DND-41 (cell line): ENCODE measurements around the gene RNU5D-1.

Experiments used
- ATAC-seq: fragments of 200-7000 bp; cut with Tn5 transposase; 3 replicates; pipeline ENCODE4 v1.9.1; 2021; ENCODE audit warnings: low read depth; ENCODE audit not compliant: insufficient read depth
- DNase-seq: peaks from one replicate; pipeline ENCODE4 v3.0.0-alpha.2; 2020
- H2AFZ ChIP-seq: 2 replicates; pipeline ENCODE4 v1.6.0; 2012; ENCODE audit warnings: low read depth, low read length
- H3K27ac ChIP-seq: 2 replicates; pipeline ENCODE4 v1.5.1; 2012; ENCODE audit warnings: low read length, inconsistent platforms
- H3K27me3 ChIP-seq: fragments of 200-600 bp; sonication (generic); 2 replicates; pipeline ENCODE4 v1.6.0; 2012; ENCODE audit warnings: low read length, mild to moderate bottlenecking, inconsistent platforms; ENCODE audit not compliant: insufficient read depth, poor library complexity
- H3K36me3 ChIP-seq: 2 replicates; pipeline ENCODE4 v1.5.1; 2012; ENCODE audit warnings: low read length, inconsistent platforms; ENCODE audit not compliant: insufficient read depth
- H3K4me1 ChIP-seq: 2 replicates; pipeline ENCODE4 v1.5.1; 2012; ENCODE audit warnings: mild to moderate bottlenecking, low read length; ENCODE audit not compliant: insufficient read depth
- H3K4me2 ChIP-seq: 2 replicates; pipeline ENCODE4 v1.6.0; 2012; ENCODE audit warnings: mild to moderate bottlenecking, moderate library complexity, low read length, inconsistent platforms; ENCODE audit not compliant: insufficient read depth
- H3K4me3 ChIP-seq, 2 experiments: fragments of 200-600 bp in 1 of 2; shearing (Covaris generic) in 1 of 2; 2 replicates each; pipeline ENCODE4 v1.5.1; 2012 to 2016; ENCODE audit warnings: inconsistent platforms in 2 of 2, low read length in 2 of 2, mild to moderate bottlenecking in 2 of 2, low read depth in 1 of 2, moderate library complexity in 1 of 2
- H3K79me2 ChIP-seq: 2 replicates; pipeline ENCODE4 v1.6.0; 2012; ENCODE audit warnings: low read length, inconsistent platforms; ENCODE audit not compliant: insufficient read depth
- H3K9ac ChIP-seq: 2 replicates; pipeline ENCODE4 v1.6.0; 2012; ENCODE audit warnings: low read depth, mild to moderate bottlenecking, inconsistent platforms, low read length, moderate library complexity
- H3K9me3 ChIP-seq: 2 replicates; pipeline ENCODE4 v1.5.1; 2012; ENCODE audit warnings: low read length, moderate library complexity, mild to moderate bottlenecking, inconsistent platforms; ENCODE audit not compliant: insufficient read depth, severe bottlenecking
- H4K20me1 ChIP-seq: 2 replicates; pipeline ENCODE4 v1.6.0; 2012; ENCODE audit warnings: low read length; ENCODE audit not compliant: insufficient read depth
- CTCF ChIP-seq: IDR thresholded peaks from 2 replicates; pipeline ENCODE4 v1.5.1; 2012; ENCODE audit warnings: borderline replicate concordance, low read length, moderate library complexity, mild to moderate bottlenecking; ENCODE audit not compliant: poor library complexity, severe bottlenecking; ENCODE audit errors: extremely low read depth
- EZH2 ChIP-seq: IDR thresholded peaks from 3 replicates; pipeline ENCODE4 v1.6.1; 2012; ENCODE audit warnings: borderline replicate concordance, low read depth, mild to moderate bottlenecking, moderate library complexity, low read length, inconsistent platforms; ENCODE audit not compliant: severe bottlenecking

Gene RNU5D-1

GRCh38 chr1:44721485-44722361 lies 9.2 kb downstream of the RNU5D-1 start:
- H3K27ac ChIP-seq: no peak overlapping the region

DNA sequence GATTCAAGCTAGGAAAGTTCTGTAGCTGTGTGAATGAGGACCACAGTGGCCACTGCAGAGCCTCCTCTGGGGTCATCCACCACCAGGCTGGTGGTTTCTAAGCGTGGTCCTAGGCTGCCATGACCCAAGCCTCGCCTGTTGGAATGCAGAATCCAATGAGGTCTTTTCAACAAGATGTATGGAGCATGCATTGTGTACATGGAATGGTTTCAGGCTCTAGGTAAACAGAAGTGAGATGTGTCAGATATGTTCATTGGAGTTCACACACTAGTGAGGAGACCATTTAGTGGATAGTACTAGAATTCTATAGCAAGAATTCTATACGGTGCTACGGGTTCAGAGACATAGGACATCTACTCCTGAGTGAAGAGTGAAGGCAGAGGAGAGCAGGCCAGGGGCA lies 10.7 kb downstream of the RNU5D-1 start:
- Histone ChIP-seq H2AFZ (no peak overlapping the region), H3K9ac (no peak overlapping the region), H3K4me1 (peaks cover 4% of the 10 kb centered on the region), H4K20me1 (no peaks in the 10 kb centered on the region), H3K79me2 (no peaks in the 10 kb centered on the region), H3K4me2 (no peak overlapping the region), H3K27me3 (no peaks in the 10 kb centered on the region), H3K27ac (no peak overlapping the region), H3K4me3 (no peak overlapping the region), H3K9me3 (no peaks in the 10 kb centered on the region), H3K36me3 (no peaks in the 10 kb centered on the region)
- ATAC-seq (no peak), DNase-seq (no peak)
- TF ChIP-seq CTCF: no peak
- no peak for TF ChIP-seq EZH2

More at GRCh38 chr1:44721485-44722361, 9.2 kb downstream of the RNU5D-1 start:
- Histone ChIP-seq H3K9me3 (no peaks in the 10 kb centered on the region), H2AFZ (no peak overlapping the region), H3K9ac (no peak overlapping the region), H3K36me3 (no peaks in the 10 kb centered on the region), H3K4me2 (no peak overlapping the region), H3K4me1 (peaks cover 3% of the 10 kb centered on the region; the same call in 1 of the 2 replicates), H3K27me3 (no peaks in the 10 kb centered on the region), H4K20me1 (no peaks in the 10 kb centered on the region), H3K79me2 (no peaks in the 10 kb centered on the region), H3K4me3 (no peak overlapping the region)
- DNase-seq (no peak), ATAC-seq (peak; percentile 55)
- no peak for TF ChIP-seq EZH2
- no peak for TF ChIP-seq CTCF

GRCh38 chr1:44719318-44719717 lies 11.7 kb downstream of the RNU5D-1 start:
- H3K27ac ChIP-seq: no peak overlapping the region
- no peak overlapping the region for H3K4me2 ChIP-seq
- TF ChIP-seq EZH2 (no peak), CTCF (no peak)
- no peak overlapping the region for H2AFZ ChIP-seq
- ATAC-seq (0 out of 3 replicates have a peak, but pooled peaks have one; percentile 41), DNase-seq (no peak)
- no peaks in the 10 kb centered on the region for H3K27me3 ChIP-seq
- peaks cover 13% of the 10 kb centered on the region for H3K4me1 ChIP-seq
- H3K9ac ChIP-seq: no peak overlapping the region
- H3K4me3 ChIP-seq: no peak overlapping the region
- H3K79me2 ChIP-seq: no peaks in the 10 kb centered on the region
- no peaks in the 10 kb centered on the region for H3K9me3 ChIP-seq
- no peaks in the 10 kb centered on the region for H3K36me3 ChIP-seq
- H4K20me1 ChIP-seq: no peaks in the 10 kb centered on the region
